KG1 (cell line): ENCODE data around the gene HNRNPR.
A peak's percentile ranks its signal among the peaks of the same experiment; 100 is the strongest.
"Not testable (repeated sequence)": the region's sequence is repeated elsewhere in the genome, so short reads cannot be mapped to it uniquely, and the experiment has no call there.

Experiments
- DNase-seq: peaks from one replicate; lab custom pipeline; 2025; lab: John Stamatoyannopoulos, UW

The HNRNPR gene

GRCh38 chr1:23344111-23344986, at the start of gene HNRNPR:
HNRNPR (minus strand) TSS chr1:23344284; CDS start chr1:23341008, 3,276 bp downstream.
- peak; percentile 99 for DNase-seq

- DNase-seq, result no peak
Measured at GRCh38 chr1:23393706-23394105, 49.6 kb upstream of the HNRNPR start.

GRCh38 chr1:23392125-23392855, 48.2 kb upstream of the HNRNPR start:
- no peak for DNase-seq

GRCh38 chr1:23389837-23390321, 45.8 kb upstream of the HNRNPR start:
- DNase-seq, result no peak

- DNase-seq, result no peak
Measured at GRCh38 chr1:23387494-23387893, 43.4 kb upstream of the HNRNPR start.

- DNase-seq, result no peak
Measured at GRCh38 chr1:23385119-23385621, 41.1 kb upstream of the HNRNPR start.

- DNase-seq, result no peak
Measured at GRCh38 chr1:23384312-23385058, 40.4 kb upstream of the HNRNPR start.

- no peak for DNase-seq
Measured at GRCh38 chr1:23383577-23384311, 39.7 kb upstream of the HNRNPR start.

- DNase-seq, result no peak
Measured at GRCh38 chr1:23381233-23381885, 37.3 kb upstream of the HNRNPR start.

GRCh38 chr1:23380719-23381118, 36.6 kb upstream of the HNRNPR start:
- no peak for DNase-seq

- DNase-seq, result not testable (repeated sequence)
Measured at GRCh38 chr1:23380236-23380635, 36.2 kb upstream of the HNRNPR start.

- no peak for DNase-seq
Measured at GRCh38 chr1:23376890-23377811, 33.1 kb upstream of the HNRNPR start.

GRCh38 chr1:23374079-23374735, 30.1 kb upstream of the HNRNPR start:
- DNase-seq, result not testable (repeated sequence)

GRCh38 chr1:23371987-23372880, 28.1 kb upstream of the HNRNPR start:
- DNase-seq, result no peak

- no peak for DNase-seq
Measured at GRCh38 chr1:23370709-23371584, 26.9 kb upstream of the HNRNPR start.

GRCh38 chr1:23370330-23370708, 26.2 kb upstream of the HNRNPR start:
- DNase-seq, result no peak
